K562 (cell line): ENCODE data around the gene MCM7. TPM values are rescaled to one million over a fixed set of nuclear protein-coding genes. Genes with fewer than 3 reads are reported as not detected.

ENCODE experiments used
- ETV5 ChIP-seq: sonication (generic); formaldehyde crosslinking; IDR thresholded peaks from 2 replicates; pipeline ENCODE4 v1.4.0; 2020; ENCODE audit warnings: low read depth, mild to moderate bottlenecking, missing genetic modification reagents
- ETV6 ChIP-seq, 3 experiments: fragments of 150-350 bp in 1 of 3; sonication (generic) in 1 of 3; formaldehyde crosslinking in 1 of 3; IDR thresholded peaks; 2 replicates each; pipeline versions ENCODE4 v1.6.1 to v1.8.0; 2014 to 2022; ENCODE audit warnings: borderline replicate concordance in 2 of 3, low read depth in 2 of 3, antibody characterized with exemption in 1 of 3, low read length in 1 of 3, mild to moderate bottlenecking in 1 of 3, missing genetic modification reagents in 1 of 3
- HDAC2 ChIP-seq: fragments of 450-650 bp; IDR thresholded peaks from 2 replicates; pipeline ENCODE4 v1.6.1; 2016; ENCODE audit warnings: mild to moderate bottlenecking
- KDM4B ChIP-seq, 2 experiments: fragments of 450-650 bp in 1 of 2; sonication (generic) in 1 of 2; IDR thresholded peaks; 2 replicates each; pipeline ENCODE4 v1.6.1; 2016 to 2017; ENCODE audit warnings: borderline replicate concordance in 2 of 2, antibody characterized with exemption in 1 of 2, low read depth in 1 of 2, mild to moderate bottlenecking in 1 of 2
- MEF2A ChIP-seq: IDR thresholded peaks from 2 replicates; pipeline ENCODE4 v1.6.1; 2011; ENCODE audit warnings: low read depth, mild to moderate bottlenecking, low read length, moderate library complexity; ENCODE audit not compliant: control insufficient read depth
- NFE2 ChIP-seq: IDR thresholded peaks from 2 replicates; pipeline ENCODE4 v1.6.1; 2014; ENCODE audit warnings: antibody characterized with exemption, low read depth
- NFIX ChIP-seq: fragments of 250-450 bp; sonication (Bioruptor Pico); IDR thresholded peaks from 2 replicates; pipeline ENCODE4 v1.4.0; 2020; ENCODE audit warnings: low read depth, mild to moderate bottlenecking, moderate library complexity
- SUPT5H ChIP-seq: fragments of 450-650 bp; IDR thresholded peaks from 2 replicates; pipeline ENCODE4 v1.6.1; 2016
- WHSC1 ChIP-seq: IDR thresholded peaks from one replicate; pipeline ENCODE4 v1.6.1; 2012; ENCODE audit warnings: low read length, control low read depth, inconsistent platforms
- ZFP30 ChIP-seq: fragments of 250-450 bp; sonication (Bioruptor Pico); IDR thresholded peaks from 2 replicates; pipeline ENCODE4 v1.8.0; 2022; ENCODE audit warnings: moderate library complexity, mild to moderate bottlenecking, inconsistent platforms, borderline replicate concordance
- polyA plus RNA-seq, 8 experiments: library from polyadenylated mRNA; depleted of rRNA in 4 of 8; stranded (reverse) in 5 of 8; unstranded in 3 of 8; fragments of >200 nt; fragmentation: Nextera tagmentation in 2 of 8; fragmentation: Illumina TruSeq in 1 of 8; extraction: Ambion mirVana in 2 of 8; extraction: Trizol in 1 of 8; gene quantifications; 2 replicates each; pipeline versions ENCODE4 v1.2.1 to v1.2.3, GENCODE V29; 2011 to 2014; ENCODE audit warnings: inconsistent platforms in 1 of 8, missing spikeins in 1 of 8
- total RNA-seq, 7 experiments: library from RNA; depleted of rRNA in 6 of 7; stranded (reverse); fragments of >200 nt in 6 of 7; fragmentation: Illumina TruSeq in 2 of 7; extraction: Trizol in 2 of 7; gene quantifications; 2 replicates each; pipeline versions ENCODE4 v1.2.1 to v1.2.3, GENCODE V29; 2011 to 2021; ENCODE audit warnings: low replicate concordance in 1 of 7
- TF ChIP-seq, protein P1 (sequence below): fragments of 250-450 bp; sonication (Bioruptor Pico); IDR thresholded peaks from 2 replicates; pipeline ENCODE4 v1.9.0; 2021; ENCODE audit warnings: mild to moderate bottlenecking, inconsistent platforms
- TF ChIP-seq, protein P2 (sequence below): fragments of 200-800 bp; sonication (Bioruptor generic); IDR thresholded peaks from 2 replicates; pipeline ENCODE4 v1.6.1; 2017; ENCODE audit warnings: missing genetic modification characterization, missing compliant biosample characterization
- TF ChIP-seq, protein P3 (sequence below), 2 experiments: fragments of 450-650 bp; IDR thresholded peaks; 2 replicates each; pipeline ENCODE4 v1.6.1; 2016; ENCODE audit warnings: mild to moderate bottlenecking in 2 of 2, borderline replicate concordance in 1 of 2, low read depth in 1 of 2, moderate library complexity in 1 of 2
- TF ChIP-seq, protein P4 (sequence below): fragments of 450-650 bp; conservative IDR thresholded peaks from 2 replicates; pipeline ENCODE4 v1.6.1; 2016; ENCODE audit warnings: missing genetic modification characterization, low read depth, mild to moderate bottlenecking, control low read depth, missing compliant biosample characterization

MCM7 gene
- total and polyA plus RNA-seq, 9 of the 15 experiments (the other 6 are each of a cell fraction or from before 2014, with no cell fraction given): 329 to 856 (median 437) TPM

DNA sequence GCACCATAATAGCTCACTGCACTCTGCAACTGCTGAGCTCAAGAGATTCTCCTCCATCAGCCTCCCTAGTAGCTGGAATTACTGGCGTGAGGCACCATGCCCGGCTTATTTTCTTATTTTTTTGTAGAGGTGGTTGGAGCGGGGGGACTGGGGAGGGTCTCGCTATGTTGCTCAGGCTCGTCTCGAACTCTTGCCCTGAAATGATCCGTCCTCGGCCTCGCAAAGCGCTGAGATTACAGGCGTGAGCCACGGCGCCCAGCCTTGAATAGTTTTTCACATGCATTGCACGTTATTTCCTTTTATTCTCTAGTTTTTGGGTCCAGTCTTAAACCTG, 47.0 kb upstream of the MCM7 start (continued):
- TF ChIP-seq, protein P1, sequence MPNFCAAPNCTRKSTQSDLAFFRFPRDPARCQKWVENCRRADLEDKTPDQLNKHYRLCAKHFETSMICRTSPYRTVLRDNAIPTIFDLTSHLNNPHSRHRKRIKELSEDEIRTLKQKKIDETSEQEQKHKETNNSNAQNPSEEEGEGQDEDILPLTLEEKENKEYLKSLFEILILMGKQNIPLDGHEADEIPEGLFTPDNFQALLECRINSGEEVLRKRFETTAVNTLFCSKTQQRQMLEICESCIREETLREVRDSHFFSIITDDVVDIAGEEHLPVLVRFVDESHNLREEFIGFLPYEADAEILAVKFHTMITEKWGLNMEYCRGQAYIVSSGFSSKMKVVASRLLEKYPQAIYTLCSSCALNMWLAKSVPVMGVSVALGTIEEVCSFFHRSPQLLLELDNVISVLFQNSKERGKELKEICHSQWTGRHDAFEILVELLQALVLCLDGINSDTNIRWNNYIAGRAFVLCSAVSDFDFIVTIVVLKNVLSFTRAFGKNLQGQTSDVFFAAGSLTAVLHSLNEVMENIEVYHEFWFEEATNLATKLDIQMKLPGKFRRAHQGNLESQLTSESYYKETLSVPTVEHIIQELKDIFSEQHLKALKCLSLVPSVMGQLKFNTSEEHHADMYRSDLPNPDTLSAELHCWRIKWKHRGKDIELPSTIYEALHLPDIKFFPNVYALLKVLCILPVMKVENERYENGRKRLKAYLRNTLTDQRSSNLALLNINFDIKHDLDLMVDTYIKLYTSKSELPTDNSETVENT: no peak
- TF ChIP-seq WHSC1 (no peak), MEF2A (no peak), ETV6 (IDR thresholded peaks at IDR 0.05; ENCODE audit: borderline replicate concordance in 1 of 2, low read depth in 2 of 2, low read length in 1 of 2) (no peak), ETV6 (CRISPR knock-in tag; IDR thresholded peaks at IDR 0.05; ENCODE audit: borderline replicate concordance) (no peak), NFE2 (no peak), KDM4B (IDR thresholded peaks at IDR 0.05; ENCODE audit: borderline replicate concordance in 2 of 2, low read depth in 1 of 2) (no peak), SUPT5H (no peak; the same call in 1 of the 2 replicates), HDAC2 (no peak; the same call in 1 of the 2 replicates), ZFP30 (no peak), NFIX (CRISPR knock-in tag) (no peak), ETV5 (CRISPR knock-in tag) (no peak)
- TF ChIP-seq, protein P2, sequence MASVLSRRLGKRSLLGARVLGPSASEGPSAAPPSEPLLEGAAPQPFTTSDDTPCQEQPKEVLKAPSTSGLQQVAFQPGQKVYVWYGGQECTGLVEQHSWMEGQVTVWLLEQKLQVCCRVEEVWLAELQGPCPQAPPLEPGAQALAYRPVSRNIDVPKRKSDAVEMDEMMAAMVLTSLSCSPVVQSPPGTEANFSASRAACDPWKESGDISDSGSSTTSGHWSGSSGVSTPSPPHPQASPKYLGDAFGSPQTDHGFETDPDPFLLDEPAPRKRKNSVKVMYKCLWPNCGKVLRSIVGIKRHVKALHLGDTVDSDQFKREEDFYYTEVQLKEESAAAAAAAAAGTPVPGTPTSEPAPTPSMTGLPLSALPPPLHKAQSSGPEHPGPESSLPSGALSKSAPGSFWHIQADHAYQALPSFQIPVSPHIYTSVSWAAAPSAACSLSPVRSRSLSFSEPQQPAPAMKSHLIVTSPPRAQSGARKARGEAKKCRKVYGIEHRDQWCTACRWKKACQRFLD: no peak
- TF ChIP-seq, protein P3, sequence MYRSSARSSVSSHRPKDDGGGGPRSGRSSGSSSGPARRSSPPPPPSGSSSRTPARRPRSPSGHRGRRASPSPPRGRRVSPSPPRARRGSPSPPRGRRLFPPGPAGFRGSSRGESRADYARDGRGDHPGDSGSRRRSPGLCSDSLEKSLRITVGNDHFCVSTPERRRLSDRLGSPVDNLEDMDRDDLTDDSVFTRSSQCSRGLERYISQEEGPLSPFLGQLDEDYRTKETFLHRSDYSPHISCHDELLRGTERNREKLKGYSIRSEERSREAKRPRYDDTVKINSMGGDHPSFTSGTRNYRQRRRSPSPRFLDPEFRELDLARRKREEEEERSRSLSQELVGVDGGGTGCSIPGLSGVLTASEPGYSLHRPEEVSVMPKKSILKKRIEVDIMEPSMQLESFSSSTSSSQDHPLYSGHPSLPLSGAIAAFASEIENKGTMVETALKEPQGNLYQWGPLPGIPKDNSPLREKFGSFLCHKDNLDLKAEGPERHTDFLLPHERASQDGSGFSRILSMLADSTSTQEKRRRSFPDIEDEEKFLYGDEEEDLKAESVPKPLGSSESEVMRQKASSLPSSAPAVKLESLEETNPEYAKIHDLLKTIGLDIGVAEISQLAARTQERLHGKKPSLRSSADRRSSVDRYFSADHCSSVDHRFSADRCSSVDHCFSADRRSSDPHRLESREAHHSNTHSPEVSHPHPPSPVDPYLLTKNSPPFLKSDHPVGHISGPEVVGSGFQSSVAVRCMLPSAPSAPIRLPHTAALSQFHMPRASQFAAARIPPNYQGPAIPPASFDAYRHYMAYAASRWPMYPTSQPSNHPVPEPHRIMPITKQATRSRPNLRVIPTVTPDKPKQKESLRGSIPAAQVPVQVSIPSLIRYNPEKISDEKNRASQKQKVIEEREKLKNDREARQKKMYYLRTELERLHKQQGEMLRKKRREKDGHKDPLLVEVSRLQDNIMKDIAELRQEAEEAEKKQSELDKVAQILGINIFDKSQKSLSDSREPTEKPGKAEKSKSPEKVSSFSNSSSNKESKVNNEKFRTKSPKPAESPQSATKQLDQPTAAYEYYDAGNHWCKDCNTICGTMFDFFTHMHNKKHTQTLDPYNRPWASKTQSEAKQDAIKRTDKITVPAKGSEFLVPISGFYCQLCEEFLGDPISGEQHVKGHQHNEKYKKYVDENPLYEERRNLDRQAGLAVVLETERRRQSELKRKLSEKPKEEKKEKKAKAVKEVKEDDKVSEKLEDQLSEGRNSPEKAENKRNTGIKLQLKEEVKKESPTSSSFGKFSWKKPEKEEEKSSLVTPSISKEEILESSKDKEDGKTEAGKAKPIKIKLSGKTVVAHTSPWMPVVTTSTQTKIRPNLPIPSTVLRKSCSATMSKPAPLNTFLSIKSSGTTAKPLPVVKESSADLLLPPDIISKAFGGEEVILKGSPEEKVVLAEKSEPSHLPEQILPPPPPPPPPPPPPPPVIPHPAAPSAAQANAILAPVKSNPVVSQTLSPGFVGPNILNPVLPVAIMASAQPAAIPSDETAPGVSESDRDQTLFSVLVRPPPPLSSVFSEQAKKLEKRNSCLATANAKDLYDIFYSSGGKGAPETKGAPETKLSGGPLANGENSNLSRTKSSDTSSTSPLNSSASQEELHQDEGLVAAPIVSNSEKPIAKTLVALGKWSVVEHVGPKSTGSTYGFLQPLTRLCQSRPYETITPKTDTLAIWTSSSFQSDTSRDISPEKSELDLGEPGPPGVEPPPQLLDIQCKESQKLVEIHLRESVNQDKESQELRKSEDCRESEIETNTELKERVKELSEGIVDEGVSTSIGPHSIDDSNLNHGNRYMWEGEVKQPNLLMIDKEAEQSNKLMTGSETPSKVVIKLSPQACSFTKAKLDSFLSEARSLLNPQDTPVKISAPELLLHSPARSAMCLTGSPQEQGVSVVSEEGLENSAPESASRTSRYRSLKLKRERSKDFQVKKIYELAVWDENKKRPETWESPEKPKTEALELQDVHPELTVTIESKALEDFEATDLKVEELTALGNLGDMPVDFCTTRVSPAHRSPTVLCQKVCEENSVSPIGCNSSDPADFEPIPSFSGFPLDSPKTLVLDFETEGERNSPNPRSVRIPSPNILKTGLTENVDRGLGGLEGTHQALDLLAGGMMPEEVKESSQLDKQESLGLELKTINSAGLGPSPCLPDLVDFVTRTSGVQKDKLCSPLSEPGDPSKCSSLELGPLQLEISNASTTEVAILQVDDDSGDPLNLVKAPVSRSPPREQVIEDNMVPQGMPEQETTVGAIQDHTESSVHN (IDR thresholded peaks at IDR 0.05; ENCODE audit: borderline replicate concordance in 1 of 2, low read depth in 1 of 2): no peak
- TF ChIP-seq, protein P4, sequence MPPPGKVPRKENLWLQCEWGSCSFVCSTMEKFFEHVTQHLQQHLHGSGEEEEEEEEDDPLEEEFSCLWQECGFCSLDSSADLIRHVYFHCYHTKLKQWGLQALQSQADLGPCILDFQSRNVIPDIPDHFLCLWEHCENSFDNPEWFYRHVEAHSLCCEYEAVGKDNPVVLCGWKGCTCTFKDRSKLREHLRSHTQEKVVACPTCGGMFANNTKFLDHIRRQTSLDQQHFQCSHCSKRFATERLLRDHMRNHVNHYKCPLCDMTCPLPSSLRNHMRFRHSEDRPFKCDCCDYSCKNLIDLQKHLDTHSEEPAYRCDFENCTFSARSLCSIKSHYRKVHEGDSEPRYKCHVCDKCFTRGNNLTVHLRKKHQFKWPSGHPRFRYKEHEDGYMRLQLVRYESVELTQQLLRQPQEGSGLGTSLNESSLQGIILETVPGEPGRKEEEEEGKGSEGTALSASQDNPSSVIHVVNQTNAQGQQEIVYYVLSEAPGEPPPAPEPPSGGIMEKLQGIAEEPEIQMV (tag): no peak
